Measurements from ENCODE around the gene TTC28.

DNA sequence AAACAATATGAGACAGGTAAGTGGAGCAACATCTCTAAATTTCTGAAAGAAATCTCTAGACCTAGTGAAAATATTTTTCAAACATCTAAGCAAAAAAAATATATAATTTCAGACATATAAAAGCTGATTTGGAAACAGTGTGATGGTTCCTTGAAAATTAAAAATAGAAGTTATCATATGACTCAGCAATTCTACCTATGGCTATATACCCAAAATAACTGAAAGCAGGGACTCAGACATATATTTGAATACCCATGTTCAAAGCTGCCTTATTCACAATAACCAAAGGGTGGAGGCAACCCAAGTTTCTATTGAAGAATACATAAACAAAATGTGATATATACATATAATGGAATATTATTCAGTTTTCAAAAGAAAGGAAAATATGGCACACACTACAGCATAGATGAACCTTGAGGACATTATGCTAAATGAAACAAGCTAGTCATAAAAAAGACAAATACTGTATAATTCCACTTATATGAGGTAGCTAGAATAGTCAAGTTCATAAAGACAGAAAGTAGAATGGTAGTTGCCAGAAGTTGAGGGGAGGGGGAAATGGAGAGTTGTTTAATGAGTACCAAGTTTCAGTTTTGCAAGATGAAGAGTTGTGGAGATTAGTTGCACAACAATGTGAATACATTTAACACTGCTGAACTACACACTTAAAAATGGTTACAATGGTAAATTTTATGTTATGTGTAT is 300.4 kb downstream of the TTC28 start:
- TF ChIP-seq RAD21 (IDR thresholded peaks at IDR 0.05; ENCODE audit: low read depth) (no peak), TEAD4 (IDR thresholded peaks at IDR 0.05) (no peak), TAF1 (IDR thresholded peaks at IDR 0.05; ENCODE audit: low read depth) (no peak), CREB1 (IDR thresholded peaks at IDR 0.05; ENCODE audit: low read depth) (no peak), YY1 (IDR thresholded peaks at IDR 0.05; ENCODE audit: low read depth) (no peak), CEBPB (IDR thresholded peaks at IDR 0.05) (no peak)
- TF ChIP-seq, protein P1, sequence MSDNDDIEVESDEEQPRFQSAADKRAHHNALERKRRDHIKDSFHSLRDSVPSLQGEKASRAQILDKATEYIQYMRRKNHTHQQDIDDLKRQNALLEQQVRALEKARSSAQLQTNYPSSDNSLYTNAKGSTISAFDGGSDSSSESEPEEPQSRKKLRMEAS (IDR thresholded peaks at IDR 0.05) = no peak
- TF ChIP-seq, protein P2, sequence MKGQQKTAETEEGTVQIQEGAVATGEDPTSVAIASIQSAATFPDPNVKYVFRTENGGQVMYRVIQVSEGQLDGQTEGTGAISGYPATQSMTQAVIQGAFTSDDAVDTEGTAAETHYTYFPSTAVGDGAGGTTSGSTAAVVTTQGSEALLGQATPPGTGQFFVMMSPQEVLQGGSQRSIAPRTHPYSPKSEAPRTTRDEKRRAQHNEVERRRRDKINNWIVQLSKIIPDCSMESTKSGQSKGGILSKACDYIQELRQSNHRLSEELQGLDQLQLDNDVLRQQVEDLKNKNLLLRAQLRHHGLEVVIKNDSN (IDR thresholded peaks at IDR 0.05) = no peak
